HG02970 (cell line): ENCODE data around the gene KLLN.
"Not testable (repeated sequence)": the region's sequence is repeated elsewhere in the genome, so short reads cannot be mapped to it uniquely, and the experiment has no call there.

ENCODE experiments used
- ATAC-seq: cut with Tn5 transposase; IDR thresholded peaks from one replicate; pipeline ENCODE4 v1.9.1; 2021; ENCODE audit warnings: mild to moderate bottlenecking, moderate library complexity, moderate number of reproducible peaks; ENCODE audit not compliant: unreplicated experiment, low FRiP score

The KLLN gene, protein sequence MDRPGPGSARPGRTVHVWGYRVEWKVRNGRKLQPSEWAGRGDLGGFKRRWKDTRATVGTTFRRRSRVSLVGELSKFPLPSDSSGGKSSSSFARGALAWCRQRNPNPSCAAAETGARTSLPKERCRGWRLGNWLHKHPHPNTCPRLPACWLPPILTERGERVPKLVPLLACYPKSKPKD

DNA sequence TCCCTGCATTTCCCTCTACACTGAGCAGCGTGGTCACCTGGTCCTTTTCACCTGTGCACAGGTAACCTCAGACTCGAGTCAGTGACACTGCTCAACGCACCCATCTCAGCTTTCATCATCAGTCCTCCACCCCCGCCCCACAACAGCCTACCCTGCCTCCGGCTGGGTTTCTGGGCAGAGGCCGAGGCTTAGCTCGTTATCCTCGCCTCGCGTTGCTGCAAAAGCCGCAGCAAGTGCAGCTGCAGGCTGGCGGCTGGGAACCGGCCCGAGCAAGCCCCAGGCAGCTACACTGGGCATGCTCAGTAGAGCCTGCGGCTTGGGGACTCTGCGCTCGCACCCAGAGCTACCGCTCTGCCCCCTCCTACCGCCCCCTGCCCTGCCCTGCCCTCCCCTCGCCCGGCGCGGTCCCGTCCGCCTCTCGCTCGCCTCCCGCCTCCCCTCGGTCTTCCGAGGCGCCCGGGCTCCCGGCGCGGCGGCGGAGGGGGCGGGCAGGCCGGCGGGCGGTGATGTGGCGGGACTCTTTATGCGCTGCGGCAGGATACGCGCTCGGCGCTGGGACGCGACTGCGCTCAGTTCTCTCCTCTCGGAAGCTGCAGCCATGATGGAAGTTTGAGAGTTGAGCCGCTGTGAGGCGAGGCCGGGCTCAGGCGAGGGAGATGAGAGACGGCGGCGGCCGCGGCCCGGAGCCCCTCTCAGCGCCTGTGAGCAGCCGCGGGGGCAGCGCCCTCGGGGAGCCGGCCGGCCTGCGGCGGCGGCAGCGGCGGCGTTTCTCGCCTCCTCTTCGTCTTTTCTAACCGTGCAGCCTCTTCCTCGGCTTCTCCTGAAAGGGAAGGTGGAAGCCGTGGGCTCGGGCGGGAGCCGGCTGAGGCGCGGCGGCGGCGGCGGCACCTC, at the start of gene KLLN, which contains the start of gene PTEN:
TSS of gene KLLN (minus strand) at position 481 of the 891 bp plus-strand sequence. CDS start 1,046 bp downstream, outside the sequence.
TSS of gene PTEN (plus strand) at position 573 of the 891 bp plus-strand sequence. CDS start 845 bp downstream, outside the sequence.
- peak; percentile 39 for ATAC-seq

GRCh38 chr10:87903396-87903795, 40.1 kb upstream of the KLLN start:
- not testable (repeated sequence) for ATAC-seq

DNA sequence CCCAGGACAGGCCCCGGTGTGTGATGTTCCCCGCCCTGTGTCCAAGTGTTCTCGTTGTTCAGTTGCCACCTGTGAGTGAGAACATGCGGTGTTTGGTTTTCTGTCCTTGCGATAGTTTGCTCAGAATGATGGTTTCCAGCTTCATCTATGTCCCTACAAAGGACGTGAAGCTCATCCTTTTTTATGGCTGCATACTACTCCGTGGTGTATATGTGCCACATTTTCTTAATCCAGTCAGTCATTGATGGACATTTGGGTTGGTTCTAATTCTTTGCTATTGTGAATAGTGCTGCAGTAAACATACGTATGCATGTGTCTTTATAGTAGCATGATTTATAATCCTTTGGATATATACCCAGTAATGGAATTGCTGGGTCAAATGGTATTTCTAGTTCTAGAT, 34.6 kb upstream of the KLLN start:
- ATAC-seq: not testable (repeated sequence)

DNA sequence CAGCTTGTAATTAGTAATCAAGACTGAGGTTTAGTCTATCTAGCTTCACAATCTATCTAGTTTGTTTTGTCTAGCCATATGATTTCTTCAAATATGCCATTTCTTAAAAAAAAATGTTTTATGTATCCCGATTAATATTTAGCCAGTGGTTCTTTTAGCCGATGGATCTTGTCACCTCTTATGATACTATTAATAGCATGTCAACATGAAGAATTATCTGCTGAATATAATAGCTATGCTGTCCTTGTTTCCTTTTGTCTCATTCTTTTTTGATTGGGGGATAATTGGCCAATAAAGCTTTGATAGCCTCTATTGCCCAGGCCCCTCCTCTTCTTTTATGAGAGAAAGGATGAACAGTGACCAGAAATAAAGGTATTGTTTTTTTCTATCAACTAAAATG, 32.9 kb upstream of the KLLN start:
- no peak for ATAC-seq

GRCh38 chr10:87895430-87895829, 32.1 kb upstream of the KLLN start:
- ATAC-seq: no peak

- no peak for ATAC-seq
Observed at GRCh38 chr10:87887548-87888289, 24.4 kb upstream of the KLLN start.

- no peak for ATAC-seq
Observed at GRCh38 chr10:87887146-87887545, 23.8 kb upstream of the KLLN start.

DNA sequence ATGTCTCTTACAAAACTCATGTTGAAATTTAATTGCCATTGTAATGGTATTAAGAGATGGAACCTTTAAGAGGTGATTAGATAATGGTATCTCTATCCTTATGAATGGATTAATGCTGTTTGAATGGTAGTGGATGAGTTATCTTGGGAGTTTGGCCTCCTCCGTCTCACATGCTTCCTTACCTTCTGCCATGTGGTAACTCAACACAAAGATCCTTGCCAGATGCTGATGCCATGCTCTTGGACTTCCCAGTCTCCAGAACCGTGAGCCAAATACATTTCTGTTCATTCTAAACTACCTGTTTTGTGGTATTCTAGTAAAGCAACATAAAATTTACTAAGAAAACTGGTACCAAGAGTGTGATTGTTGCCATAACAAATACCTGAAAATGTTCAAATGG, 23.3 kb upstream of the KLLN start:
- ATAC-seq: no peak

DNA sequence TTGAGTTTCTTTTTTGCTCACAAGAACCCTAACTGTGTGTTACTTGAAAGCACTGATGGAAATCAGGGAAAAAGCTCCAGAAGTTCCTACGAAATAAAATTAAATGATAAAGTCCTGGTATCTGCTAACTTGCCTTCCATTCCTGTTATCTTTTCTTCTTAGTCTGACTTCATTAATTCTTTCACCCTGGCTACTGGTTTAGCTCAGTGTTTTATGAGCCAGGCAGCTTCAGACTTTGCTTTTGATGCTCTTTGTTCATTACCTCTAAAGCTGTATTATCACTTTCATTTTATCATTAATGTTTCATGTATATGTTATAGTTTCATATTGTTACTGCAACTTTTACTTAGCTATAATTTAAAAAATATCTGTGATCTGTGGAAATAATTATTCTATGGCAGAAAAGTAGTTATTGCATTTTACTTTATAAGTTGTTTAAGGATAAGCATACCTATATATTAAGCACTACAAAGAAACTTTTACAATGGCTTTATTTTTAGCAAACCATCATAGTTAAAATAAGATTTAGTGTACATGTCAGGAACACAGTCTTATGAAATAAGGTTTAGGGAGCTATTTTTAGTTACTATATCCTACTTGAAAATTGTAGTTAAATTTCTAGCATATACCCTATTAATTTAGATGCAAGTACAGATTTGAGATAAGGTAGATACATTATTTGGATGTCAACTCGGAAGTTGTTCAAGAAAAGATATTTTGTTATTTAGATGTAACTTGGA, 19.4 kb upstream of the KLLN start:
- no peak for ATAC-seq

DNA sequence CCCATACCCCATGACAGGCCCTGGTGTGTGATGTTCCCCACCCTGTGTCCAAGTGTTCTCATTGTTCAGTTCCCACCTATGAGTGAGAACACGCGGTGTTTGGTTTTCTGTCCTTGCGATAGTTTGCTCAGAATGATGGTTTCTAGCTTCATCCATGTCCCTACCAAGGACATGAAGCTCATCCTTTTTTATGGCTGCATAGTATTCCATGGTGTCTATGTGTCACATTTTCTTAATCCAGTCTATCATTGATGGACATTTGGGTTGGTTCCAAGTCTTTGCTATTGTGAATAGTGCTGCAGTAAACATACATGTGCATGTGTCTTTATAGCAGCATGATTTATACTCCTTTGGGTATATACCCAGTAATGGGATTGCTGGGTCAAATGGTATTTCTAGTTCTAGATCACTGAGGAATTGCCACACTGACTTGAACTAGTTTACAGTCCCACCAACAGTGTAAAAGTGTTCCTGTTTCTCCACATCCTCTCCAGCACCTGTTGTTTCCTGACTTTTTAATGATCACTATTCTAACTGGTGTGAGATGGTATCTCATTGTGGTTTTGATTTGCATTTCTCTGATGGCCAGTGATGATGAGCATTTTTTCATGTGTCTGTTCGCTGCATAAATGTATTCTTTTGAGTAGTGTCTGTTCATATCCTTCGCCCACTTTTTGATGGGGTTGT, 18.2 kb upstream of the KLLN start:
- ATAC-seq: not testable (repeated sequence)

DNA sequence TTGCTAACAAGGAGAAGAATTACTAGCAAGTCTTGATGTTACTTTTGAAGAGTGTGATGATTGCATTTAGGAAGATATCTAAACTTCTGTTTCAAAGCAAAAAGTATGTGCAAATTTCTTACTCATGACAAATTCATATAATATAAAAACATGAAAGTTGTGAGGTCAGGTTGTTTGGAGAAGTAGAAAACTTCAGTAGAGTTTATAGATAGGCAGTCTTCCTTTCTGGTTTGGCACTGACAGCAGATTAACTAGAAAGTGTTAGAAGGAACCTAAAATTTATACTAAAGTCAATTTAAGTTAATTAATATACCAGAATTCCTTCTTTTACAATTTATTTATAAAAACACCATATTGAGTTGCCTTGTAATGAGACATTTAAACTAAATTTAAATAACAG, 17.0 kb upstream of the KLLN start:
- no peak for ATAC-seq

- no peak for ATAC-seq
Observed at GRCh38 chr10:87878664-87879459, 15.5 kb upstream of the KLLN start.

- no peak for ATAC-seq
Observed at GRCh38 chr10:87875929-87876571, 12.7 kb upstream of the KLLN start.

DNA sequence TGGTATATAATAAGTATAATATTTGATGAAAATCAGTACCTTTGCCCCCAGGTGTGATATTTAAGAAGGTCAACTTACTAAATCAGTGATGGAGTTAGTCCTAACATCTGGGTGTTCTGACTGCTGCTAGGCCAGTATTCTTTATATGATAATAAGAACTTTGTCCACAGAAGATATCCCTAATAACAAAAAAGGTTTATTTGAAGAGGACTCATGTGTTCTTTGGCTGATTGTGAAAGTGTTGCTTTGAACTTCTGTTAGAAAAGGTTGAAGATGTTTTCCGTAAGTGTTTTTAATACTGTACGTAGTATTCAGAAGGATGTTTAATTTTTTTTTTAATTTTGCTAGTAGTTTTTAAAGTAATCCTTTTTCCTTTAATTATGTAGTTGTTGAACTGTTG, 10.3 kb upstream of the KLLN start:
- no peak for ATAC-seq

DNA sequence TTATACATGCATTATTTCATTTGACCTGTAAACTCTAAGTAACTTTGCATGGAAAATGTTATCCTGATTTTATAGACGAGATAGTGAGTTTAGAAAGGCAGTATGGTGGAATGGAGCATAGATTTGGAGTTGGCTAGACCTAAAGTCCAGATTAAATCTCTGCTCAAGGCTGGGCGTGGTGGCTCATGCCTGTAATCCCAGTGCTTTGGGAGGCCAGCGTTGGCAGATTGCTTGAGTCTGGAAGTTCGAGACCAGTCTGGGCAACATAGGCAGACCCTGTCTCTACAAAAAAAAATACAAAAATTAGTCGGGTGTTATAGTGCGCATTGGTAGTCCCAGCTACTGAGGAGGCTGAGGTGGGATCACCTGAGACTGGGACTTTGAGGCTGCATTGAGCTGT, 9.5 kb upstream of the KLLN start:
- no peak for ATAC-seq

GRCh38 chr10:87869773-87870551, 6.6 kb upstream of the KLLN start:
- no peak for ATAC-seq

DNA sequence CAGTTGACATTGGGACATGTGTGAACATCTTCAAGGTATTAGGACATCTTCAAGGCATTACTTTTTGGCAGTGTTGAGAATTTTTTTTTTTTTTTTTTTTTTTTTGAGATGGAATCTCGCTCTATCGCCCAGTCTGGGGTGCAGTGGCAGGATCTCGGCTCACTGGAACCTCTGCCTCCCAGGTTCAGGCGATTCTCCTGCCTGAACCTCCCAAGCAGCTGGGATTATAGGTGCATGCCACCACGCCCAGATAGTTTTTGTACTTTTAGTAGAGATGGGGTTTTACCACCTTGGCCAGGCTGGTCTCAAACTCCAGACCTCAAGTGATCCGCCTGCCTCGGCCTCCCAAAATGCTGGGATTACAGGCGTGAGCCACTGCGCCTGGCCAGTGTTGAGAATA, 5.8 kb upstream of the KLLN start:
- ATAC-seq: not testable (repeated sequence)

- ATAC-seq: no peak
Observed at GRCh38 chr10:87868277-87868676, 4.9 kb upstream of the KLLN start.
